Ovary (tissue), 9 donors: ENCODE data around the gene PHF3. TPM values are rescaled to one million over a fixed set of nuclear protein-coding genes. Genes with fewer than 3 reads are reported as not detected.
"Not testable (repeated sequence)": the region's sequence is repeated elsewhere in the genome, so short reads cannot be mapped to it uniquely, and the experiment has no call there.

Experiments used
- DNase-seq, 5 donors: peaks; one replicate each; pipeline ENCODE4 v3.0.0-alpha.2; 2019 to 2020
- H3K27ac ChIP-seq, 2 donors: fragments of 200-600 bp; one replicate each; pipeline versions ENCODE4 v1.5.1 to v1.8.0; 2019 to 2022
- H3K27me3 ChIP-seq: fragments of 200-600 bp; one replicate; pipeline ENCODE4 v1.8.0; 2022
- H3K36me3 ChIP-seq: fragments of 200-600 bp; sonication (generic); one replicate; pipeline ENCODE4 v1.5.1; 2019
- H3K4me1 ChIP-seq: one replicate; pipeline ENCODE4 v1.8.1; 2013; ENCODE audit warnings: mild to moderate bottlenecking, moderate library complexity; ENCODE audit not compliant: insufficient read depth
- H3K4me3 ChIP-seq: fragments of 200-600 bp; sonication (generic); one replicate; pipeline ENCODE4 v1.5.1; 2017
- H3K9me3 ChIP-seq, 2 donors: fragments of 200-600 bp in 1 of 2; sonication (generic) in 1 of 2; one replicate each; pipeline versions ENCODE4 v1.5.1 to v1.8.1; 2013 to 2019; ENCODE audit warnings: mild to moderate bottlenecking in 1 of 2, moderate library complexity in 1 of 2
- CTCF ChIP-seq, 3 donors: fragments of 450-650 bp in 2 of 3; fragments of 200-600 bp in 1 of 3; IDR thresholded peaks; one replicate each; pipeline versions ENCODE4 v1.5.1 to v1.8.0; 2016 to 2022; ENCODE audit warnings: antibody characterized with exemption in 3 of 3, mild to moderate bottlenecking in 1 of 3
- EP300 ChIP-seq: sonication (generic); formaldehyde crosslinking; IDR thresholded peaks from one replicate; pipeline ENCODE4 v1.6.1; 2017; ENCODE audit warnings: antibody characterized with exemption
- POLR2A ChIP-seq: fragments of 450-650 bp; IDR thresholded peaks from one replicate; pipeline ENCODE4 v1.6.1; 2017; ENCODE audit warnings: antibody characterized with exemption, mild to moderate bottlenecking, moderate library complexity
- WGBS, 3 donors: extraction: QIAGEN DNeasy Blood & Tissue Kit in 1 of 3; methylation state at CpG; one replicate each; pipeline versions ENCODE4 v1.1.5 to v1.1.7; 2013 to 2017; 5-methylcytosine and 5-hydroxymethylcytosine counted together
- intact Hi-C, 4 donors: fragments of 100-400 bp; cut with DNase I; formaldehyde crosslinking; loops; one replicate each; pipeline versions ENCODE4 v1.11.0 to v1.15.1; 2022 to 2023
- polyA plus RNA-seq, 2 donors: library from polyadenylated mRNA; stranded (reverse); fragments of 200-250 nt in 1 of 2; fragments of 350-450 nt in 1 of 2; fragmentation: Illumina TruSeq in 1 of 2; extraction: RNeasy Lipid Tissue Mini Kit (QIAGEN cat#74804) in 1 of 2; gene quantifications; one replicate each; pipeline ENCODE4 v1.2.3, GENCODE V29; 2013 to 2014
- total RNA-seq, 7 donors: library from RNA; depleted of rRNA in 2 of 7; stranded (reverse); fragments of >200 nt in 2 of 7; fragmentation: NEBNext Ultra II Directional in 3 of 7; extraction: Animal tissue kit (Norgen Biotek cat#: 25700) in 3 of 7; gene quantifications; one replicate each; pipeline versions ENCODE4 v1.1.0 to v1.2.4, GENCODE V29; 2016 to 2023
- donor health status: DM: no; HTN: no; CAD: no; lungs with moderate emphysema.
- donor health status: DM: no; HTN: no; CAD: no.
- donor health status: Bipolar disorder and iron deficiency.
- donor health status: DM: yes; HTN: yes; CAD: no.
- donor health status: DM: no; HTN: no; CAD: no.
- donor health status: DM: yes; HTN: yes; CAD: no.

PHF3 gene
- total and polyA plus RNA-seq, 9 donors = 25.3 to 83.7 (median 64.6) TPM

- H3K9me3 ChIP-seq = no peaks in the 10 kb centered on the region
- intact Hi-C loops = loop anchor here in 1 of 4 donors (10.0 kb wide), 1 partner anchor 810 kb away; no protein-coding TSS in a partner anchor
- H3K36me3 ChIP-seq = no peaks in the 10 kb centered on the region
- WGBS, 3 donors = 68 to 75% (median 69%) methylated on average over 4 of the region's 4 CpGs
- H3K27ac ChIP-seq = no peak overlapping the region
- H3K27me3 ChIP-seq = no peaks in the 10 kb centered on the region
- TF ChIP-seq EP300 = no peak
- TF ChIP-seq CTCF (IDR thresholded peaks at IDR 0.05) = no peak
- TF ChIP-seq POLR2A = no peak
- DNase-seq = no peak
- H3K4me1 ChIP-seq = no peaks in the 10 kb centered on the region
- H3K4me3 ChIP-seq = no peak overlapping the region
Measured at GRCh38 chr6:63744810-63745209, 109.2 kb downstream of the PHF3 start.

- no peak overlapping the region for H3K27ac ChIP-seq
- H3K4me1 ChIP-seq = no peaks in the 10 kb centered on the region
- H3K36me3 ChIP-seq = no peaks in the 10 kb centered on the region
- H3K27me3 ChIP-seq = no peaks in the 10 kb centered on the region
- intact Hi-C loops = loop anchor here in 1 of 4 donors (10.0 kb wide), 1 partner anchor 809 kb away; no protein-coding TSS in a partner anchor
- no peaks in the 10 kb centered on the region for H3K9me3 ChIP-seq
- no peak for DNase-seq
- H3K4me3 ChIP-seq = no peak overlapping the region
- TF ChIP-seq CTCF (IDR thresholded peaks at IDR 0.05) (no peak), EP300 (no peak), POLR2A (no peak)
Measured at GRCh38 chr6:63745784-63746183, 110.2 kb downstream of the PHF3 start.

- H3K4me1 ChIP-seq = no peaks in the 10 kb centered on the region
- no peaks in the 10 kb centered on the region for H3K27me3 ChIP-seq
- no peak overlapping the region for H3K27ac ChIP-seq
- TF ChIP-seq CTCF (IDR thresholded peaks at IDR 0.05) (no peak), POLR2A (no peak), EP300 (no peak)
- no peaks in the 10 kb centered on the region for H3K9me3 ChIP-seq
- no peaks in the 10 kb centered on the region for H3K36me3 ChIP-seq
- intact Hi-C loops = no loop called here
- no peak for DNase-seq
- H3K4me3 ChIP-seq = no peak overlapping the region
- WGBS, 3 donors = 95% methylated on average over 2 of the region's 2 CpGs
Measured at GRCh38 chr6:63750400-63750799, 114.8 kb downstream of the PHF3 start.

GRCh38 chr6:63757275-63757674 is 121.7 kb downstream of the PHF3 start:
- H3K4me3 ChIP-seq, intact Hi-C loops, H3K27ac ChIP-seq: not testable (repeated sequence)

GRCh38 chr6:63757826-63758225 is 122.2 kb downstream of the PHF3 start:
- WGBS, 3 donors = 62 to 78% (median 69%) methylated on average over 1 of the region's 1 CpG
- Histone ChIP-seq H3K4me3 (no peak overlapping the region), H3K27ac (no peak overlapping the region), H3K4me1 (no peaks in the 10 kb centered on the region), H3K9me3 (no peaks in the 10 kb centered on the region), H3K27me3 (no peaks in the 10 kb centered on the region), H3K36me3 (no peaks in the 10 kb centered on the region)
- DNase-seq = no peak
- TF ChIP-seq CTCF (IDR thresholded peaks at IDR 0.05) (no peak), POLR2A (no peak), EP300 (no peak)
- intact Hi-C loops = no loop called here

More at GRCh38 chr6:63757275-63757674, 121.7 kb downstream of the PHF3 start:
- H3K9me3 ChIP-seq, H3K36me3 ChIP-seq, DNase-seq, H3K4me1 ChIP-seq, H3K27me3 ChIP-seq: not testable (repeated sequence)
